Measurements from ENCODE around the gene PNPO.
A peak's percentile ranks its signal among the peaks of the same experiment; 100 is the strongest.
"Not testable (repeated sequence)": the region's sequence is repeated elsewhere in the genome, so short reads cannot be mapped to it uniquely, and the experiment has no call there.

PNPO gene

GRCh38 chr17:47928415-47928814 is 13.0 kb upstream of the PNPO start:
- no peak overlapping the region for H3K4me3 ChIP-seq (replicated peaks; ENCODE audit: low read depth, low read length)
- no peak for TF ChIP-seq CTCF (IDR thresholded peaks at IDR 0.05; ENCODE audit: low read depth, low read length, missing control alignments)
- no peak for DNase-seq (ENCODE audit: extremely low read depth, low read depth)

GRCh38 chr17:47929218-47930000 is 12.0 kb upstream of the PNPO start:
- no peak overlapping the region for H3K4me3 ChIP-seq (replicated peaks; ENCODE audit: low read depth, low read length)
- TF ChIP-seq CTCF (IDR thresholded peaks at IDR 0.05; ENCODE audit: low read depth, low read length, missing control alignments): no peak
- DNase-seq (ENCODE audit: extremely low read depth, low read depth): no peak

GRCh38 chr17:47931848-47932247 is 9.5 kb upstream of the PNPO start:
- no peak for TF ChIP-seq CTCF (IDR thresholded peaks at IDR 0.05; ENCODE audit: low read depth, low read length, missing control alignments)
- no peak for DNase-seq (ENCODE audit: extremely low read depth, low read depth)
- H3K4me3 ChIP-seq (replicated peaks; ENCODE audit: low read depth, low read length): no peak overlapping the region

GRCh38 chr17:47934856-47935255 is 6.5 kb upstream of the PNPO start:
- no peak for TF ChIP-seq CTCF (IDR thresholded peaks at IDR 0.05; ENCODE audit: low read depth, low read length, missing control alignments)
- no peak overlapping the region for H3K4me3 ChIP-seq (replicated peaks; ENCODE audit: low read depth, low read length)
- DNase-seq (ENCODE audit: extremely low read depth, low read depth): no peak

GRCh38 chr17:47935468-47935867 is 5.9 kb upstream of the PNPO start:
- not testable (repeated sequence) for DNase-seq (ENCODE audit: extremely low read depth, low read depth); H3K4me3 ChIP-seq (replicated peaks; ENCODE audit: low read depth, low read length)

GRCh38 chr17:47935961-47936360 is 5.4 kb upstream of the PNPO start:
- DNase-seq (ENCODE audit: extremely low read depth, low read depth): peak; percentile 43
- no peak for TF ChIP-seq CTCF (IDR thresholded peaks at IDR 0.05; ENCODE audit: low read depth, low read length, missing control alignments)
- no peak overlapping the region for H3K4me3 ChIP-seq (replicated peaks; ENCODE audit: low read depth, low read length)

- no peak overlapping the region for H3K4me3 ChIP-seq (replicated peaks; ENCODE audit: low read depth, low read length)
- no peak for DNase-seq (ENCODE audit: extremely low read depth, low read depth)
Observed at GRCh38 chr17:47937941-47938340, 3.4 kb upstream of the PNPO start.

More at GRCh38 chr17:47937941-47938340, 3.4 kb upstream of the PNPO start:
- TF ChIP-seq CTCF (IDR thresholded peaks at IDR 0.05; ENCODE audit: low read depth, low read length, missing control alignments): no peak
